Measurements from ENCODE around the gene EPHB4.

Gene EPHB4

DNA sequence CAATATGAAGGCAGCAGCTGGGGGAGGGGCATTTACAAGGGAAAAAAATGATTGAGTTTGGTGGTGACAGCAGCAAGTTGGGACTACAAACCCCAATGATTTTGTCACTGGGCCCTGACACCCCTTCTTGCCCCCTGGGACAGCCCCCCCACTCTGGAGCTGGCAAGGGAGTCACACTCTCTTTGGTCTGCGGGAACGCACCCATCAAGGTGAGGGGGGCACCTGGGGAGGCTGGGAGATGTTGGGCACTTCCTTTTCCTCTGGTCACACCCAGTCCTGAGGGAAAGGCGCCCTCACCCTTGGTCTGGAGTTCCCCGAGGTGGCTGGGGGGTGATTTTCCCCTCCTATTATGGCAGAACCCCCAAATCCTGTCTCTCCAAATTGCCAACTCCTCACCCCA is 24.4 kb downstream of the EPHB4 start:
- H3K27me3 Mint-ChIP-seq (ENCODE audit: low read depth), result no peaks in the 10 kb centered on the region
- TF ChIP-seq, protein P1, sequence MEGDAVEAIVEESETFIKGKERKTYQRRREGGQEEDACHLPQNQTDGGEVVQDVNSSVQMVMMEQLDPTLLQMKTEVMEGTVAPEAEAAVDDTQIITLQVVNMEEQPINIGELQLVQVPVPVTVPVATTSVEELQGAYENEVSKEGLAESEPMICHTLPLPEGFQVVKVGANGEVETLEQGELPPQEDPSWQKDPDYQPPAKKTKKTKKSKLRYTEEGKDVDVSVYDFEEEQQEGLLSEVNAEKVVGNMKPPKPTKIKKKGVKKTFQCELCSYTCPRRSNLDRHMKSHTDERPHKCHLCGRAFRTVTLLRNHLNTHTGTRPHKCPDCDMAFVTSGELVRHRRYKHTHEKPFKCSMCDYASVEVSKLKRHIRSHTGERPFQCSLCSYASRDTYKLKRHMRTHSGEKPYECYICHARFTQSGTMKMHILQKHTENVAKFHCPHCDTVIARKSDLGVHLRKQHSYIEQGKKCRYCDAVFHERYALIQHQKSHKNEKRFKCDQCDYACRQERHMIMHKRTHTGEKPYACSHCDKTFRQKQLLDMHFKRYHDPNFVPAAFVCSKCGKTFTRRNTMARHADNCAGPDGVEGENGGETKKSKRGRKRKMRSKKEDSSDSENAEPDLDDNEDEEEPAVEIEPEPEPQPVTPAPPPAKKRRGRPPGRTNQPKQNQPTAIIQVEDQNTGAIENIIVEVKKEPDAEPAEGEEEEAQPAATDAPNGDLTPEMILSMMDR (IDR thresholded peaks at IDR 0.05; ENCODE audit: unreplicated experiment in 3 of 3), result no peak
- no peaks in the 10 kb centered on the region for H3K9me3 Mint-ChIP-seq
- H3K27ac Mint-ChIP-seq, result peak overlapping the region in 2 of 3 experiments; percentile 15 to 66
- no peak overlapping the region for H3K4me3 Mint-ChIP-seq
- H3K36me3 Mint-ChIP-seq (ENCODE audit: low read depth), result peaks cover 48% of the 10 kb centered on the region
- H3K4me1 Mint-ChIP-seq, result peaks cover 13% of the 10 kb centered on the region

DNA sequence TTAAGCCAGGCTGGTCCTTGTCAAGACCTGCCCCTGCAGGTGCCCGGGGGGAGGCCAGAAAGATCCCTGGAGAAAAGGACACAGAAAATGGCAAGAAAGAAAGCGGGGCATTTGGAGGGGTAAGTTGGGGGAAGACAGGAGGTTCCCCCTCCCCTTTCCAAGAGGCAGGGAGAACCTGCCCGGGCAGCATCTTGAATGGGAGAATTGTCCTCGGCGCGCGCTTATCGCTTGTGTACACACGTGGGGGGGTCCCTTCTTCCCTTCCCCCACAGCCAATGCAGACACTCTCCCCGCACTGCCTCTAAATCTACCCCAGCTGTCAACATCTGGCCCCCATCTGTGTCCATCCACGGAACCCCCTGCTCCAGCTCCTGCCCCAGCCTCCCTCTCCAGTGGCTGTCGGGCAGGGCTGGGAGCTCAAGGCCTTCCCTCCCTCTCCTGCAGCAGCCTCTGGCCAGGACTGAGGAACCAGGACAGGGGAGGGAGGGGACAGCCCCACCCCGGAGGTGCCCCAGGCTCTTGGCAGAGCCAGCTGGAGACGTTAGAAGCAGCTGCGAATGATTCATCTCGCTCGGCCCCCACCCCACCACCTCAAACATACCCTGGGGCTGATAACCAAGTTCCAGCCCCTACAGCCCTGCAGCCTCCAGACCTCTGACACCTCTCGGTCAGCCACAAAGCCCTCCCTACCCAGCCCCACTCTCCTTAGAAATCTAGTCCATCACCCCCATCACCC is 25.3 kb downstream of the EPHB4 start:
- peaks cover 38% of the 10 kb centered on the region for H3K36me3 Mint-ChIP-seq (ENCODE audit: low read depth)
- no peaks in the 10 kb centered on the region for H3K27me3 Mint-ChIP-seq (ENCODE audit: low read depth)
- TF ChIP-seq, protein P1 (IDR thresholded peaks at IDR 0.05; ENCODE audit: unreplicated experiment in 3 of 3), result no peak
- no peaks in the 10 kb centered on the region for H3K9me3 Mint-ChIP-seq
- H3K4me3 Mint-ChIP-seq, result no peak overlapping the region
- H3K27ac Mint-ChIP-seq, result peak overlapping the region in 1 of 3 experiments; percentile 66
- peaks cover 13% of the 10 kb centered on the region for H3K4me1 Mint-ChIP-seq

DNA sequence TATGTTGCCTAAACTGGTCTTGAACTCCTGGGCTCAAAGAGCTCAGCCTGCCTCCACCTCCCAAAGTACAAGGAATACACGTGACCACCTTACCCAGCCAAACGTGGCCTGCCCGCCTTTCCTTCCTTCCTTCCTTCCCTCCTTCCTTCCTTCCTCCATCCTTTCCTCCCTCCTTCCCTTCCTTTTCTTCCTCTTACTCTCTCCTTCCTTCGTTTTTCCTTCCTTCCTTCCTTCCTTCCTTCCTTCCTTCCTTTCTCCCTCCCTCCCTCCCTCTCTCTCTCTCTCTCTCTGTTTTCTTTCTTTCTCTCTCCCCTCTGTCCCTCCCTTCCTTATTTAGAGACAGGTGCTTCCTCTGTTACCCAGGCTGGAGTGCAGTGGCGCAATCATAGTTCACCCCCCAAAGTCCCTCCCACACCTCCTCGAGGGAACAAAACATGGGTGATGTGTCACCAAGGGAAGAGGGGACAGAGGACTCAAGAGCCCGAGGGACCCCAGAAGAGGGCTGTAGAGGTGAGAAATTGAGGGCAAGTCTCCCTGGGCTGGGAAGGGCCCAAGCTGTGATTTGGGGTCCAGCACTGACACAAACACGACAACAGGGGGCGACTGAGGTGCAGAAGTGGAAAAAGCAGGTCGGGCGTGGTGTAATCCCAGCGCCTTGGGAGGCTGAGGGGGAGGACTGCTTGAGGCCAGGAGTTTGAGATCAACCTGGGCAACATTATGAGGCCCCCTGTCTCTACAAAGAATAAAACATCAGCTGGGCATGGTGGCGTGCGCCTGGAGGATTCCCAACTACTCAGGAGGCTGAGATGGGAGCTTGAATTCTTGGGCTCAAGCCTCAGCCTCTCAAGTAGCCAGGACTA is 28.1 kb downstream of the EPHB4 start:
- H3K27ac Mint-ChIP-seq, result peak overlapping the region in 1 of 3 experiments; percentile 4
- H3K27me3 Mint-ChIP-seq (ENCODE audit: low read depth), result peaks cover 2% of the 10 kb centered on the region
- TF ChIP-seq, protein P1 (IDR thresholded peaks at IDR 0.05; ENCODE audit: unreplicated experiment in 3 of 3), result peak; percentile 46 to 60 (median 55)

DNA sequence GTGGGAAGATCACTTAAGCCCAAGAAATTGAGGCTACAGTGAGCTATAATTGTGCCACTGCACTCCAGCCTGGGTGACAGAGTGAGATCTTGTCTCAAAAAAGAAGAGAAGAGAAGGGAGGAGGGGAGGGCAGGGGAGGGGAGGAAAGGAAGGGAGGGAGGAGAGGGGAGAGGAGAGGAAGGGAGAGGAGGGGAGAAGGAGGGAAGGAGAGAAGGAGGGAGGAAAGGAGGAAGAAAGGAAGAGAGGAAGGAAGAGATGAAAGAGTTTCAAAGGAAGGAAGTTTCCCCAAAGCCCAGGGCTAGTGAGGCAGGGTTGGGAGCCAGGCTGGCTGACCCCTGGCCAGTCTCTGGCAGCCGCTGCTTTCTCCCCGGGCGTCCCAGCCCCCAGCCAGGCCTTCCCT is 32.6 kb downstream of the EPHB4 start:
- TF ChIP-seq, protein P1 (IDR thresholded peaks at IDR 0.05; ENCODE audit: unreplicated experiment in 3 of 3), result no peak
- Mint-ChIP-seq H3K4me1 (no peaks in the 10 kb centered on the region), H3K9me3 (no peaks in the 10 kb centered on the region), H3K27ac (no peak overlapping the region), H3K27me3 (ENCODE audit: low read depth) (peaks cover 3% of the 10 kb centered on the region), H3K36me3 (ENCODE audit: low read depth) (no peaks in the 10 kb centered on the region), H3K4me3 (no peak overlapping the region)

More for the DNA sequence above, 28.1 kb downstream of the EPHB4 start:
- Mint-ChIP-seq H3K4me3 (no peak overlapping the region), H3K9me3 (no peaks in the 10 kb centered on the region), H3K36me3 (ENCODE audit: low read depth) (peaks cover 11% of the 10 kb centered on the region), H3K4me1 (peaks cover 13% of the 10 kb centered on the region)

DNA sequence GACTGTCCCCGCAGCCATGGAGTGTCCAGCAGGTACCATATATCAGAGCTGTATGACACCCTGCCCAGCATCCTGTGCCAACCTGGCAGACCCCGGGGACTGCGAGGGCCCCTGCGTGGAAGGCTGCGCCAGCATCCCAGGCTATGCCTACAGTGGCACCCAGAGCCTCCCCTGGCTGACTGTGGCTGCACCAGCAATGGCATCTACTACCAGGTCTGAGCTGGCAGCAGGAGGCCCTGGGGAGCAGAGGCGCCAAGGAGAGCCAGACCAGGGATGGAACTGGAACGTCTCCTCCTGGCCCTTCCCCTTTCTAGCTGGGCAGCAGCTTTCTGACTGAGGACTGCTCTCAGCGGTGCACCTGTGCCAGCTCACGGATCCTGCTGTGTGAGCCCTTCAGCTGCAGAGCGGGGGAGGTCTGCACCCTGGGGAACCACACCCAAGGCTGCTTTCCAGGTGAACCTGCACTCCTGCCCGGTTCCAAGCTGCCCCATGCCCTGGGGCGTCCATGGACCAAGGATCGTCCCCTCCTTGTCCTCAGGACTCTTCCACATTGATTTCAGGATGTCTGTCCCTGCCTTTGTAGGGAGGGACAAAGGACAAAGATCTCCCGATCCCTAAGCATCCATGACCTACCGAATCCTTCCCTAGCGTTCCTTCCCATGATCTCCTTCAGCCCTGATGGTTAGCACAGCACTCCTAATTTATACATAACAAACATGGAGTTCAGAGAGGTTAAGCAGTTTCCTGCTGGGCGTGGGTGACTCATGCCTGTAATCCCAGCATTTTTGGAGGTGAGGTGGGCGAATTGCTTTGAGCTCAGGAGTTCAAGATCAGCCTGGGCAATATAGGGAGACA is 33.3 kb downstream of the EPHB4 start:
- Mint-ChIP-seq H3K4me1 (no peaks in the 10 kb centered on the region), H3K4me3 (no peak overlapping the region), H3K9me3 (no peaks in the 10 kb centered on the region), H3K27ac (no peak overlapping the region), H3K36me3 (ENCODE audit: low read depth) (no peaks in the 10 kb centered on the region), H3K27me3 (ENCODE audit: low read depth) (peaks cover 7% of the 10 kb centered on the region)
- TF ChIP-seq, protein P1 (IDR thresholded peaks at IDR 0.05; ENCODE audit: unreplicated experiment in 3 of 3), result no peak
